MM.1S (cell line): ENCODE data around the gene S100A16.

ENCODE experiments used
- DNase-seq: peaks from one replicate; pipeline ENCODE4 v3.0.0-alpha.2; 2015
- H2AFZ ChIP-seq: fragments of 300-600 bp; sonication (generic); 2 replicates; pipeline ENCODE4 v1.6.0; 2016; ENCODE audit warnings: antibody characterized with exemption, low read length
- H3F3A ChIP-seq: fragments of 300-600 bp; sonication (generic); 2 replicates; pipeline ENCODE4 v1.6.1; 2016; ENCODE audit warnings: mild to moderate bottlenecking, antibody characterized with exemption, low read length, moderate library complexity, mixed read lengths; ENCODE audit not compliant: insufficient read depth
- H3K27ac ChIP-seq: fragments of 300-600 bp; sonication (generic); 2 replicates; pipeline ENCODE4 v1.5.1; 2016; ENCODE audit warnings: mild to moderate bottlenecking, low read length
- H3K27me3 ChIP-seq: fragments of 300-600 bp; sonication (generic); replicated peaks from 2 replicates; pipeline ENCODE4 v1.6.0; 2016; ENCODE audit warnings: low read length; ENCODE audit not compliant: insufficient read depth
- H3K36me3 ChIP-seq: fragments of 300-600 bp; sonication (generic); replicated peaks from 2 replicates; pipeline ENCODE4 v1.6.1; 2016; ENCODE audit warnings: mild to moderate bottlenecking, low read length, mixed read lengths; ENCODE audit not compliant: insufficient read depth
- H3K4me1 ChIP-seq: fragments of 300-600 bp; sonication (generic); 2 replicates; pipeline ENCODE4 v1.6.1; 2016; ENCODE audit warnings: low read length, mixed read lengths
- H3K4me2 ChIP-seq: fragments of 300-600 bp; sonication (generic); 2 replicates; pipeline ENCODE4 v1.6.0; 2016; ENCODE audit warnings: low read depth, low read length
- H3K4me3 ChIP-seq: fragments of 300-600 bp; sonication (generic); 2 replicates; pipeline ENCODE4 v1.5.1; 2016; ENCODE audit warnings: low read length, mixed read lengths
- H3K79me2 ChIP-seq: fragments of 300-600 bp; sonication (generic); 2 replicates; pipeline ENCODE4 v1.6.1; 2016; ENCODE audit warnings: mixed run types, low read length, mixed read lengths
- H3K9ac ChIP-seq: fragments of 300-600 bp; sonication (generic); 2 replicates; pipeline ENCODE4 v1.6.1; 2016; ENCODE audit warnings: low read length, mixed read lengths
- H3K9me2 ChIP-seq: fragments of 300-600 bp; sonication (generic); replicated peaks from 2 replicates; pipeline ENCODE4 v1.6.1; 2016; ENCODE audit warnings: mild to moderate bottlenecking, low read length, mixed read lengths; ENCODE audit not compliant: insufficient read depth
- H3K9me3 ChIP-seq: fragments of 300-600 bp; sonication (generic); replicated peaks from 2 replicates; pipeline ENCODE4 v1.6.1; 2016; ENCODE audit warnings: mild to moderate bottlenecking, low read length, mixed read lengths; ENCODE audit not compliant: insufficient read depth
- H4K20me1 ChIP-seq: fragments of 300-600 bp; sonication (generic); 2 replicates; pipeline ENCODE4 v1.6.1; 2016; ENCODE audit warnings: mild to moderate bottlenecking, low read length, moderate library complexity, mixed read lengths; ENCODE audit not compliant: insufficient read depth
- CTCF ChIP-seq: fragments of 300-600 bp; sonication (generic); IDR thresholded peaks from 2 replicates; pipeline ENCODE4 v1.5.1; 2016; ENCODE audit warnings: antibody characterized with exemption, low read length, mixed read lengths
- EZH2 ChIP-seq: fragments of 300-600 bp; sonication (generic); optimal IDR thresholded peaks from 2 replicates; pipeline ENCODE3; 2017; ENCODE audit warnings: low read depth, mild to moderate bottlenecking, antibody characterized with exemption, low read length, mixed read lengths
- EZH2phosphoT487 ChIP-seq: fragments of 300-600 bp; sonication (generic); IDR thresholded peaks from 2 replicates; pipeline ENCODE4 v1.6.1; 2018; ENCODE audit warnings: antibody characterized with exemption, low read length

The S100A16 gene

GRCh38 chr1:153655333-153655732 is 42.4 kb upstream of the S100A16 start:
- Histone ChIP-seq H3K4me1 (0 out of 2 replicates have a peak, but pooled peaks cover 6% of the 10 kb centered on the region), H3K9me2 (no peaks in the 10 kb centered on the region), H3K27ac (no peak overlapping the region), H3K9me3 (no peaks in the 10 kb centered on the region), H3F3A (no peaks in the 10 kb centered on the region; the same call in 1 of the 2 replicates), H3K4me2 (no peak overlapping the region), H3K27me3 (no peaks in the 10 kb centered on the region), H3K9ac (no peak overlapping the region), H3K36me3 (no peaks in the 10 kb centered on the region), H2AFZ (no peak overlapping the region), H3K79me2 (peaks cover 14% of the 10 kb centered on the region), H4K20me1 (no peaks in the 10 kb centered on the region), H3K4me3 (no peak overlapping the region)
- DNase-seq: no peak
- no peak for TF ChIP-seq CTCF
- no peak for TF ChIP-seq EZH2
- no peak for TF ChIP-seq EZH2phosphoT487

- Histone ChIP-seq H3K9ac (no peak overlapping the region), H3K4me1 (0 out of 2 replicates have a peak, but pooled peaks cover under 1% of the 10 kb centered on the region), H2AFZ (no peak overlapping the region), H3F3A (no peaks in the 10 kb centered on the region; the same call in 1 of the 2 replicates), H3K9me2 (no peaks in the 10 kb centered on the region), H4K20me1 (no peaks in the 10 kb centered on the region), H3K79me2 (no peaks in the 10 kb centered on the region), H3K36me3 (no peaks in the 10 kb centered on the region), H3K27ac (no peak overlapping the region), H3K9me3 (no peaks in the 10 kb centered on the region), H3K4me3 (no peak overlapping the region), H3K27me3 (no peaks in the 10 kb centered on the region), H3K4me2 (no peak overlapping the region)
- TF ChIP-seq EZH2phosphoT487: no peak
- TF ChIP-seq CTCF: no peak
- no peak for TF ChIP-seq EZH2
- DNase-seq: no peak
Observed at GRCh38 chr1:153652805-153653500, 40.0 kb upstream of the S100A16 start.

- H3K4me1 ChIP-seq: no peaks in the 10 kb centered on the region
- H3K9ac ChIP-seq: no peak overlapping the region
- DNase-seq: no peak
Observed at GRCh38 chr1:153651771-153652170, 38.8 kb upstream of the S100A16 start.

More at GRCh38 chr1:153651771-153652170, 38.8 kb upstream of the S100A16 start:
- H3K79me2 ChIP-seq: no peaks in the 10 kb centered on the region
- no peak overlapping the region for H2AFZ ChIP-seq
- 0 out of 2 replicates have a peak, but pooled peaks cover 2% of the 10 kb centered on the region for H3K36me3 ChIP-seq
- H3K9me3 ChIP-seq: no peaks in the 10 kb centered on the region
- H3K27ac ChIP-seq: no peak overlapping the region
- TF ChIP-seq EZH2phosphoT487 (no peak), CTCF (no peak), EZH2 (no peak)
- no peaks in the 10 kb centered on the region; the same call in 1 of the 2 replicates for H3F3A ChIP-seq
- no peaks in the 10 kb centered on the region for H3K27me3 ChIP-seq
- no peaks in the 10 kb centered on the region for H4K20me1 ChIP-seq
- no peak overlapping the region for H3K4me3 ChIP-seq
- H3K9me2 ChIP-seq: no peaks in the 10 kb centered on the region
- H3K4me2 ChIP-seq: no peak overlapping the region
